Measurements from ENCODE around the gene SLC10A6. TPM values are rescaled to one million over a fixed set of nuclear protein-coding genes. Genes with fewer than 3 reads are reported as not detected.

SLC10A6 gene
- total RNA-seq, 1 experiment from 2014 or later: not detected

DNA sequence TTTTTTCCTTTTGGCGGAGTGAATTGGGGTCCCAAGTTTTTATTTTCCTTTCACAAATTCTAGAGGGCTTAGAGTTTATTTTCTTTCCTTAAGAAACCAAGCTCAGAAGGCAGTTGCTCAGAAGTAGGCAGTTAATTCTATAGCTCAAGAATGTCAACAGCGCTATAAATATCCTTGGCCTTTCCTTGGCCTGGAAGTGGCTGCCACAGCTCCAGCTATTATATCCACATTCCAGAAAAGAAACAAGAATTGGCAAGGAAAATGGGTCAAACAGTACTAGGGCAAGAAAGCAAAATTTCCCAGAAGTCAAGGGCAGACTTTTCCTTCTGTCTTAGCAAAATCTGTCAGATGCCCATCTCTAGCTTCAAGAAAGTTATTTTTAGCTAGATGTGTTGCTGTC, 31.0 kb downstream of the SLC10A6 start:
- no peaks in the 10 kb centered on the region for H3K27me3 ChIP-seq (ENCODE audit: control insufficient read depth, insufficient read depth, low read length)
- ChIA-PET CTCF (interaction anchor here (0.5 kb wide), 1 partner anchor 125 kb away, joined by 9 read pairs; no protein-coding TSS in a partner anchor), POLR2A (no interaction called here)
- TF ChIP-seq TCF7L2 (IDR thresholded peaks at IDR 0.05; ENCODE audit: low read depth, low read length) (no peak), SIN3A (IDR thresholded peaks at IDR 0.05; ENCODE audit: borderline replicate concordance, insufficient read depth, low read depth, low read length) (no peak), POLR2AphosphoS5 (IDR thresholded peaks at IDR 0.05; ENCODE audit: low read depth, low read length) (no peak)
- TF ChIP-seq, protein P1, sequence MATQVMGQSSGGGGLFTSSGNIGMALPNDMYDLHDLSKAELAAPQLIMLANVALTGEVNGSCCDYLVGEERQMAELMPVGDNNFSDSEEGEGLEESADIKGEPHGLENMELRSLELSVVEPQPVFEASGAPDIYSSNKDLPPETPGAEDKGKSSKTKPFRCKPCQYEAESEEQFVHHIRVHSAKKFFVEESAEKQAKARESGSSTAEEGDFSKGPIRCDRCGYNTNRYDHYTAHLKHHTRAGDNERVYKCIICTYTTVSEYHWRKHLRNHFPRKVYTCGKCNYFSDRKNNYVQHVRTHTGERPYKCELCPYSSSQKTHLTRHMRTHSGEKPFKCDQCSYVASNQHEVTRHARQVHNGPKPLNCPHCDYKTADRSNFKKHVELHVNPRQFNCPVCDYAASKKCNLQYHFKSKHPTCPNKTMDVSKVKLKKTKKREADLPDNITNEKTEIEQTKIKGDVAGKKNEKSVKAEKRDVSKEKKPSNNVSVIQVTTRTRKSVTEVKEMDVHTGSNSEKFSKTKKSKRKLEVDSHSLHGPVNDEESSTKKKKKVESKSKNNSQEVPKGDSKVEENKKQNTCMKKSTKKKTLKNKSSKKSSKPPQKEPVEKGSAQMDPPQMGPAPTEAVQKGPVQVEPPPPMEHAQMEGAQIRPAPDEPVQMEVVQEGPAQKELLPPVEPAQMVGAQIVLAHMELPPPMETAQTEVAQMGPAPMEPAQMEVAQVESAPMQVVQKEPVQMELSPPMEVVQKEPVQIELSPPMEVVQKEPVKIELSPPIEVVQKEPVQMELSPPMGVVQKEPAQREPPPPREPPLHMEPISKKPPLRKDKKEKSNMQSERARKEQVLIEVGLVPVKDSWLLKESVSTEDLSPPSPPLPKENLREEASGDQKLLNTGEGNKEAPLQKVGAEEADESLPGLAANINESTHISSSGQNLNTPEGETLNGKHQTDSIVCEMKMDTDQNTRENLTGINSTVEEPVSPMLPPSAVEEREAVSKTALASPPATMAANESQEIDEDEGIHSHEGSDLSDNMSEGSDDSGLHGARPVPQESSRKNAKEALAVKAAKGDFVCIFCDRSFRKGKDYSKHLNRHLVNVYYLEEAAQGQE (IDR thresholded peaks at IDR 0.05; ENCODE audit: insufficient read depth in 1 of 2, low read depth in 2 of 2, low read length in 1 of 2): no peak
- TF ChIP-seq, protein P2, sequence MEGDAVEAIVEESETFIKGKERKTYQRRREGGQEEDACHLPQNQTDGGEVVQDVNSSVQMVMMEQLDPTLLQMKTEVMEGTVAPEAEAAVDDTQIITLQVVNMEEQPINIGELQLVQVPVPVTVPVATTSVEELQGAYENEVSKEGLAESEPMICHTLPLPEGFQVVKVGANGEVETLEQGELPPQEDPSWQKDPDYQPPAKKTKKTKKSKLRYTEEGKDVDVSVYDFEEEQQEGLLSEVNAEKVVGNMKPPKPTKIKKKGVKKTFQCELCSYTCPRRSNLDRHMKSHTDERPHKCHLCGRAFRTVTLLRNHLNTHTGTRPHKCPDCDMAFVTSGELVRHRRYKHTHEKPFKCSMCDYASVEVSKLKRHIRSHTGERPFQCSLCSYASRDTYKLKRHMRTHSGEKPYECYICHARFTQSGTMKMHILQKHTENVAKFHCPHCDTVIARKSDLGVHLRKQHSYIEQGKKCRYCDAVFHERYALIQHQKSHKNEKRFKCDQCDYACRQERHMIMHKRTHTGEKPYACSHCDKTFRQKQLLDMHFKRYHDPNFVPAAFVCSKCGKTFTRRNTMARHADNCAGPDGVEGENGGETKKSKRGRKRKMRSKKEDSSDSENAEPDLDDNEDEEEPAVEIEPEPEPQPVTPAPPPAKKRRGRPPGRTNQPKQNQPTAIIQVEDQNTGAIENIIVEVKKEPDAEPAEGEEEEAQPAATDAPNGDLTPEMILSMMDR (IDR thresholded peaks at IDR 0.05): no peak
- intact Hi-C loops (cut with micrococcal nuclease; ENCODE audit: unreplicated experiment): no loop called here
- in situ Hi-C loops (cut with HindIII; ENCODE audit: low pct_unique_long_range_greater_than_20kb, low sequenced_read_pairs): no loop called here
- no peaks in the 10 kb centered on the region; the same call in 1 of the 2 replicates for H3K9me3 ChIP-seq (ENCODE audit: control insufficient read depth, insufficient read depth, low read depth, low read length)
- no peak overlapping the region for H3K27ac ChIP-seq (ENCODE audit: low read length)
- ATAC-seq: no peak
- no peaks in the 10 kb centered on the region for H3K36me3 ChIP-seq (ENCODE audit: control insufficient read depth, insufficient read depth, low read length)
- H3K4me3 ChIP-seq (ENCODE audit: low read depth in 2 of 2, low read length in 2 of 2): no peak overlapping the region
- BruUV-seq (replicated peaks): no TSS peak
- H3K4me1 ChIP-seq (ENCODE audit: control insufficient read depth, insufficient read depth, low read length): no peaks in the 10 kb centered on the region
- DNase-seq (ENCODE audit: low read depth, low spot score): no peak

DNA sequence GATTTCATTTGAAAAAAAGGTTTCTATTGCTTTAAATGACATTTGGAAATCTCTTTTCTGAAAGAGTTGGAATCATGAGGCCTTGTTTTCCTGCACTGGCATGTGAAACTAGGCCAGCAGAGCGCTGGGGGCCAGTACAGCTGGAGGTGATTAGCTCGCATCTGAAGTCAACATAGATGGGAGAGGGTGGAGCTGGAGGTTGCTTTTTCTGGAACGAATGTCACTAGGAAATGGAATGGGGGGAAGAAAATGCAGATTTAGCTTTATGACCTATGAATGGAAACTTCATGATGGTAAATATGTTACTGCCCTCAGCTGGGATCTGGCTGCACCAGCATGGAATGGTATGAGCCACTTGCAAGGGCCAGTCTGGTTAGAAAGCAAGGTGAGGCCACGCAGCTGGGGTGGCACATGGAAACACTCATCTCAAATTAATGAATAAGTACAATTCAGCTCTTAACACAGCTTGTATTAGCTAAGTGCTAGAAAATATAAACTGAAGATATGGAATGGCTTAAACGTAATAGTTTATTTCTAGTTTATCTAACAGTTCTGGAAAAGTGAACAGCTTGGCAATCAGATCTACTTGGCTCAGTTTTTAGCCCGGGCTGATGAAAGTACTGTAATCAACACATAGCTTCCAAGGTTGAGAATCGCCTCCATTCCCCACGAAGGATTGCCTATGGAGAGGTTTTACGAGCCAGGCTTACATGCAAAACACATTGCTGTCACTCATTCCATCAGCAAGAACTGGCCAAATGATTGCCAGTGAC, 32.5 kb downstream of the SLC10A6 start:
- in situ Hi-C loops (cut with HindIII; ENCODE audit: low pct_unique_long_range_greater_than_20kb, low sequenced_read_pairs): no loop called here
- ChIA-PET CTCF (no interaction called here), POLR2A (no interaction called here)
- no peak overlapping the region for H3K4me3 ChIP-seq (ENCODE audit: low read depth in 2 of 2, low read length in 2 of 2)
- intact Hi-C loops (cut with micrococcal nuclease; ENCODE audit: unreplicated experiment): no loop called here
- ATAC-seq: no peak
- no peaks in the 10 kb centered on the region; the same call in 1 of the 2 replicates for H3K9me3 ChIP-seq (ENCODE audit: control insufficient read depth, insufficient read depth, low read depth, low read length)
- no peaks in the 10 kb centered on the region for H3K4me1 ChIP-seq (ENCODE audit: control insufficient read depth, insufficient read depth, low read length)
- TF ChIP-seq, protein P2 (IDR thresholded peaks at IDR 0.05): no peak
- TF ChIP-seq, protein P1 (IDR thresholded peaks at IDR 0.05; ENCODE audit: insufficient read depth in 1 of 2, low read depth in 2 of 2, low read length in 1 of 2): no peak
- TF ChIP-seq POLR2AphosphoS5 (IDR thresholded peaks at IDR 0.05; ENCODE audit: low read depth, low read length): no peak
- no peak for TF ChIP-seq SIN3A (IDR thresholded peaks at IDR 0.05; ENCODE audit: borderline replicate concordance, insufficient read depth, low read depth, low read length)
- no peak for TF ChIP-seq TCF7L2 (IDR thresholded peaks at IDR 0.05; ENCODE audit: low read depth, low read length)
- H3K36me3 ChIP-seq (ENCODE audit: control insufficient read depth, insufficient read depth, low read length): no peaks in the 10 kb centered on the region
- DNase-seq (ENCODE audit: low read depth, low spot score): no peak
- H3K27me3 ChIP-seq (ENCODE audit: control insufficient read depth, insufficient read depth, low read length): no peaks in the 10 kb centered on the region
- BruUV-seq (replicated peaks): no TSS peak
- no peak overlapping the region for H3K27ac ChIP-seq (ENCODE audit: low read length)
